Activated naive CD4-positive, alpha-beta T cell treated with anti-CD3 and anti-CD28 coated beads, Interleukin-2, amount 50 U/mL, for 16 hours (primary cell): ENCODE data around the gene PGAP3.

Experiments
- DNase-seq: peaks from one replicate; pipeline ENCODE4 v3.0.0-alpha.2; 2020

Gene PGAP3

DNA sequence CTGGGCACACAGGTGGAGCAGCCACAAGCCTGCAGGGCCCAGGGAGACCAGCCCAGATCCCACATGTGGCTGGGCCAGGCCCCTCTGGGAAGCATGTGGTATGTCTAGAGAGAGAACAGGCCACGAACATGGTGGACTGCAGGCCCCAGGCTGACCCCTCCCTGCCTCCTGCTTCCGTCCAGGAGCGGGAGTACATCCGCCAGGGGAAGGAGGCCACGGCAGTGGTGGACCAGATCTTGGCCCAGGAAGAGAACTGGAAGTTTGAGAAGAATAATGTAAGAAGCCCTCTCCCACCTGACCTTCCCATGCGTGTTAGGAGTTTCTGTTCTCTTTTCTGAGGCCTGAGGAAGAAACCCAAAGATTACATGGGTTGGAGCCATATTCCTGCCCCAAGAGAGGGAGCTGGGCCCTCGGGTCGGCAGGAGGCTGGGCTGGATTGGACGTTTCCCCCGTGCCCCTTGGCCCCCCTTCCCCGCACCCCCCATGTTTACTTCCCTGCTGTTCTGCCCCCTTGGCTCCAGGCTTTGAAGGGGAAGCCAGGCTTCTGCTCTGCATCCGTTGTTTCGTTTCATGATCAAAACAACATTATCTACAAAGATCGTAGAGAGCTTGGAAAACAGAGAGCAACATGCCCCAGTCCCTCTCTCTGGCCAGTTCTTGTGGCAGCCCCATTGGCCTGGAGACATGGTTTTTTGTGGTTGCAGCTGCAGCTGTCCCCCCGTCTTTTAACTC lies 28.4 kb downstream of the PGAP3 start:
- DNase-seq: no peak

DNA sequence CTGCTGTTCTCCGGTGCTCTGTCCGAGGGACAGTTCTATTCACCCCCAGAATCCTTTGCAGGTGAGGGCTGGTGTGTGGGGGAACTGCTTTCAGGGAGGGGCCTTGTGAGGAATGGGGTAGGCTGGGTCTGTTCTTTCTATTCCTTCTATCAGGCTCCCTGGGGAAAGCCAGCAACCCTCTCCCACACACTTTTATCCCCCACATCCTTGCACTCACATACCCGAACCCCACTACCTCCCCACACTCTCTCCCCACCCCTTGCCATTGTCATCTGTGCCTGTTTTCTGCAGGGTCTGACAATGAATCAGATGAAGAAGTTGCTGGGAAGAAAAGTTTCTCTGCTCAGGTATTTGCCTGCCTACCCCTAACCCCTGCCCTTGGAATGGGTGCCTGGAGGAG lies 29.1 kb downstream of the PGAP3 start:
- DNase-seq: no peak

DNA sequence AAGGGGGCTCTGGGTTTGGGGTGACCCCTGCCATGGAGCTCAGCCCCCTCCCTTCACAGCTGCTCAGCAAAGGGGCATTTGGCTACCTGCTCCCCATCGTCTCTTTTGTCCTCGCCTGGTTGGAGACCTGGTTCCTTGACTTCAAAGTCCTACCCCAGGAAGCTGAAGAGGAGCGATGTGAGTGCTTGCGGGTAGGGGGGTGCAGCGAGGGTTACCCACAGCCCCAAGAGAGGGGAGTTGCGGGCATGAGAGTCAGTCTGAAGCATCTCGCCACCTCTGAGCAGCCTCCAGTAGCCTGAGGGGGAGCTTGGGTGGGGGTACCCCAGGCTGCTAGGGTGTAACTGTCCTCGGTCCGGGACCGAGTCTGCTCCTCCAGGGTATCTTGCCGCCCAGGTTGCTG lies 29.5 kb downstream of the PGAP3 start:
- no peak for DNase-seq

DNA sequence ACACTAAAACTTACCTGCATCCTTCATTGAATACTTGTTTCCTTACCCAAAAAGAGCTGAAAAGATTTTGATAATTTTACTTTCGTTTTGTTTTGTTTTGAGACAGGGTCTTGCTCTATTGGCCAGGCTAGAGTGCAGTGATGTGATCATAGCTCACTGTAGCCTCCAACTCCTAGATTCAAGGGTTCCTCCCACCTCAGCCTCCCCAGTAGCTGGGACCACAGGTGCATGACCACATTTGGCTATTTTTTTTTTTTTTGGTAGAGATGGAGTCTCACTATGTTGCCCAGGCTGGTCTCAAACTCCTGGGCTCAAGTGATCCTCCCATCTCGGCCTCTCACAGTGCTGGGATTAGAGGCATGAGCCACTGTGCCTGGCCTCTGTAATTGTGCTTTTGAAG lies 32.8 kb downstream of the PGAP3 start:
- DNase-seq: no peak

GRCh38 chr17:39653662-39654331 lies 34.1 kb downstream of the PGAP3 start:
- DNase-seq: peak; percentile 81

GRCh38 chr17:39653316-39653661 lies 34.6 kb downstream of the PGAP3 start:
- DNase-seq: no peak

- no peak for DNase-seq
Observed at GRCh38 chr17:39652587-39653315, 35.1 kb downstream of the PGAP3 start.

DNA sequence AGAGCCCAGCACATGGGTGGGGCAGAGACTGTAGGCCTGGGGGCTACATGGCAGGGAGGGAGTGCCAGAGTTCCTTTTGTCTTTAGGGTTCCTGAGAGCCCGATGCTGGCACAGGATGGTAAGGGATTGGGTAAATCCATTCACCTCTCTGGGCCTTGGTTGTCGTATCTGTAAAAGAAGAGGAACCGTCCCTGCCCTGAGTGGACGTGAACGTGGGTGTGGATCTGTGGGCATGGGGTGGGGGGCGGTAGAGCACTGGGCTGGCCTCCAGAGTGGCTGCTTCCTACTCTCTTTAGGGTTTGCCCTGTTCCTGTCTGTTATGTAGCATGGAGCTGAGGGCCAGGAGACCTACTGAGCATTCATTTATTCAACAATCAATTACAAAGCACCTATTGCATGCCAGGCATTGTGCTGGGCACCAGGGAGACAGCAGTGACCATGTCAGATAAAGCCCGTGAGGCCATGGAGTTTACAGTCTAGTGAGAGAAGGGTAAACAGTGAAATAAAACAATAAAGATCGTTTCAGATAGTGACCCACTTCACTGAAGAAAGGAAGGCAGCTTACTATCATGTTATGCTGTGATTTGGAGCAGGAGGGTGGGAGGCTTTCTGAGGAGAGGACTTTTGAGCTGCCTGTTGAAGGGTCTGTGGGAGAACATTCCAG lies 35.8 kb downstream of the PGAP3 start:
- no peak for DNase-seq

DNA sequence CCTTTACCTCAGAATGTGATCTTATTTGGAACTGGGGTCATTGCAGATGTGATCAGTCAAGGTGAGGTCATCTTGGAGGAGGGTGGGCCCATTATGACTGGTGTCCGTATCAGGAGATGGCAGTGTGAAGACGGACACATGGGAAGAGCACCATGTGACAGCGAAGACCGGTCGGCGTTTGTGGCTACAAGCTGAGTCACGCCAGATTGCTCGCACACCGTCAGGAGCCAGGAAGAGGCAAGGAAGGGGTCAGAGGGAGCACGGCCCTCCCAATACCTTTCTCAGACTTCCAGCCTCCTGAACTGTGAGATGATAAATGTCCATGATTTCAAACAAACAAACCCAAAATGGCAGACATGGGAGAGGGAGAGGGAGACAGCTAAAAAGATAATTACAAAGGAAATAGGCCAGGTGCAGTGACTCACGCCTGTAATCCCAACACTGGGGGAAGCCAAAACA lies 37.7 kb downstream of the PGAP3 start:
- DNase-seq: no peak

DNA sequence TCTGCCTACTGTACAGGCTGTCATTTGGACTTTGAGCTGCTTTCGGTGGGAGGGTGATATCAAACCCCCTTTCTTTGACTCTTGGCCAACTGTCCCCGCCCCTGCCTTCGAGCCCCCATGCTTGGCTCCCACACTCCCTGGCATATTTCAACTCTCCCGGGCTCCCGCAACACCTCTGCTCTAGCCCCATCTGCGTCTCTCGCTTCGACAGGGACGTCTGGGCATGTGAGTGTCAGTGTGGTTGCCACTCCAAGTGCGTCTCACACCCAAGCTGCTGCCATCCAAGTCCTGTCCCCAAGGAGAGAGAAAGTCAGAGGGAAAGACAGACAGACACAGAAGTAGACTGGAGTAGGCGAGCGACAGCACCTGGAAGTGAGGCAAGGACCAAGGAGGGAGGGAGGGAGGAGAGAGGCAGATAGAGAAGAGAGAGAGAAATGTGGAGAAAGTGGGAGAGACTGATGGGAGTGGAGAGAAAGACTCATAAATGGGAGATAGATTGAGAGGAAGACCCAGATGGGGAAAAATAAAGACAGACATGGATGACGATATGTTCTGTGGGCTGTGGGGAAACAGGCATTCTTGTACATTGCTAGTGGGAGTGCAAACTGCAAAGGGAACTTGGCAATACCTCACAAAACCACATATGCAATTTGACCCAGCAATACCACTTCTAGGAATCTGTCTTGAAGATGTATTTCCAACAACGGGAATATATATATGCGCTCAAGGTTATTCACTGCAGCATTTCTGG lies 39.1 kb downstream of the PGAP3 start:
- DNase-seq: no peak

GRCh38 chr17:39647256-39647655 lies 40.6 kb downstream of the PGAP3 start:
- no peak for DNase-seq

- no peak for DNase-seq
Observed at GRCh38 chr17:39643271-39643670, 44.6 kb downstream of the PGAP3 start.

DNA sequence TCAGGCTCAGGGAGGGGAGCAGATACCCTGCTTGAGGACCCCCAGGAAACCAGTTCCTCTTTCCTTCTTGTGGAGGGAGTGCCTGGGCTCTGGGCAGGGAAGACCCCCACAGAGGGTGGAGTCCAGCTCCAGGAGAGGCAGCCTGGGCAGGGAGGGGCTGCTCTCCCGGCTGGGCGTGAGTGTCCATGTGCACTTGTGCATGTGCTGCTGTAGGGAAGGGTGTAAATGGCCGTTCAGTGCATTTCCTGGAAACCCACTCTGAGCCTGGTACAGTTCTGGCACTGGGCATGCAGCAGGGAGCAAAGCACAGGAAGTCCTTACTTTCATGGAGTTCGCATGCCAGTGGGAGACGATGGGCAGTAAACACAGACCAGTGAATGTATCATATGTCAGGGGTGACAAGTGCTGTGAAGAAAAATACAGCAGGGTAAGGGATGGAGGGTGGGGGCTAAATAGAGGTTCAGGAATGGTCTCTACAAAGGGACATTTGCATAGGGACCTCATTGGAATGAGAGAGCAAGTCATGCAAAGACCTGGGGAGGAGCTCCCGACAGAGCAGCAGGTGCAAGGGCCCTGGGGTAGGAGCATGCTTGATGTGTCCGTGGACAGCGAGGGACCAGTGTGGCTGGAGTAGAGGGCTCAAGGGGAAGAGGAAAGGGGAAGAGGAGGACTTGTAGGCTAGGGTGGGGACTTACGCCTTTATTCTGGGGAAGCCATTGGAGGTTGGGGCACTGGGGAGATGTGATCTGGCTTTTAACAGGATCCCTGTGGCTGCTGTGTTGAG lies 45.4 kb downstream of the PGAP3 start:
- no peak for DNase-seq

DNA sequence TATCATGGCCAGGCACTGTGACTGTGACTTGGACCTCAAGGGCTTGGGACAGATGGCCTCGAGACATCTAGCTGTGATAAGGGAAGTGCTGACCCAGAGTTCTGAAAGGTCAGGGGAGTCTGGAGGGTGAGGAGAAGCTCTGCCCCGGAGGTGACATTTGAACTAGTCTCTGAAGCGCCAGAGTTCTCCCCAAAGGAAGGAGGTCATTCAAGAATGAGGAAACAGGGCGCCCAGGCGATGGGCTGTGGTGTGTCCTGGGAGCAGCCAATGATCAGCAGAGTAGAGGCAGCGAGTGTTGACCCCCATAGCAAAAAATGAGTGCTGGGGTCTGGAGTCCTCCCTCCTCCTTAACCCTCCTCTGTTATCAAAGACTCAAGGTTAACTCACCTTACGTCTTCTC lies 46.0 kb downstream of the PGAP3 start:
- DNase-seq: no peak

GRCh38 chr17:39641097-39641496 lies 46.8 kb downstream of the PGAP3 start:
- no peak for DNase-seq

DNA sequence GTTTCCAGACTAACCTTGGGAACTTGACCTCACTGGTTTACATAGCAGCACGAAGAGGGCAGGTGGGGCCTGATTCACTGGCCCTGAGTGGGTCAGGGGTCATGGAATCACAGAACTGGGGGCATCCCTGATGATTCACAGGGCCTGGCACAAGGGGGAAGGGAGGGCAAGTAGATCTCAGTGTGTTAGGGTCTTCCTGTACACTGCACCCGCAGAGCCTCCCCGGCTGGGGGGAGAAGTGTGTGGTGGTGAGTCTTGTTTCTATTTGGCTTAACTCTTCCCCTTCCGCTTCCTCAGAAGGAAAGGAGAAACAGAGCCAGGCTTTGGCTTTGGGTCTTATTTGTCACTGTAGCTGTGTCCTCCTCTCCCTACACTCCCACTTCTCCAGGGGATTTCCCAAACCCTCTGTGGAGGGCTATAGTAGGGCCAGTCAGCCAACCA lies 47.2 kb downstream of the PGAP3 start:
- no peak for DNase-seq

GRCh38 chr17:39639566-39640458 lies 48.0 kb downstream of the PGAP3 start:
- no peak for DNase-seq

DNA sequence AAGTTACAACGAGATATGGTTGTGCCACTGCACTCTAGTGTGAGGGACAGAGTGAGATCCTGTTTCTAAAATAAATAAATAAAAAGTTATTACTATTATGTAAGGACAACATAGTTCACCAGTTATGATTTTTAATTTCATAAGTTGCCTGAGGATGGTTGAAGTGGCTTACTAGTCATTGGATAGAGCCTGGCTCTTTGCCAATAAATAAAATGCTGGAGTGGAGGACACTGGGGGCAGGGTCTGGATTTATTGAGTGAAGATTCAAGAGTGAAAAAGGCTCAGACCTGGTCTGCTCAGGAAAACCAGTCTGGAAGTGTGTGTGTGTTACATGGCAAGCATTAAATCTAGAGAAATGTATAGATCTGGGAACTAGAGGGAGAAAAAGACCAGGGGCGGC lies 48.8 kb downstream of the PGAP3 start:
- DNase-seq: no peak

DNA sequence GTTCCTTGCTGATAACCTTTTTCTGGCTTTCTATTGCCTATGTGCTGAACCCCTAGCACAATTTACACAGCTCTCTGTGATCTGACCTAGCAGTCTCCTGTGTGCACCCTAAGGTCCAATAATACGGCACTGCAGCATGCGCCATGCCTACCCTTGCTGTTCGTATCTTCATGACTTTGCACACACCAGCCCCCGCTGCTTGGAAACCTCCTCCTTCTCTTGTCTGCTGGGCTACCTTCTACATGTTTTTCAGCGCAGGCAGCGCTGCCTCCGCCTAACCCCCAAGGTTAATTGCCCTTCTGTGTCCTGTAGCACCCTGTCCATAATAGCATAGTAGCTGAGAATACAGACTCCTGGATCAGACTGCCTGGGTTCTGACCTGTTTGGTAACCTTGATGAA lies 49.5 kb downstream of the PGAP3 start:
- no peak for DNase-seq

DNA sequence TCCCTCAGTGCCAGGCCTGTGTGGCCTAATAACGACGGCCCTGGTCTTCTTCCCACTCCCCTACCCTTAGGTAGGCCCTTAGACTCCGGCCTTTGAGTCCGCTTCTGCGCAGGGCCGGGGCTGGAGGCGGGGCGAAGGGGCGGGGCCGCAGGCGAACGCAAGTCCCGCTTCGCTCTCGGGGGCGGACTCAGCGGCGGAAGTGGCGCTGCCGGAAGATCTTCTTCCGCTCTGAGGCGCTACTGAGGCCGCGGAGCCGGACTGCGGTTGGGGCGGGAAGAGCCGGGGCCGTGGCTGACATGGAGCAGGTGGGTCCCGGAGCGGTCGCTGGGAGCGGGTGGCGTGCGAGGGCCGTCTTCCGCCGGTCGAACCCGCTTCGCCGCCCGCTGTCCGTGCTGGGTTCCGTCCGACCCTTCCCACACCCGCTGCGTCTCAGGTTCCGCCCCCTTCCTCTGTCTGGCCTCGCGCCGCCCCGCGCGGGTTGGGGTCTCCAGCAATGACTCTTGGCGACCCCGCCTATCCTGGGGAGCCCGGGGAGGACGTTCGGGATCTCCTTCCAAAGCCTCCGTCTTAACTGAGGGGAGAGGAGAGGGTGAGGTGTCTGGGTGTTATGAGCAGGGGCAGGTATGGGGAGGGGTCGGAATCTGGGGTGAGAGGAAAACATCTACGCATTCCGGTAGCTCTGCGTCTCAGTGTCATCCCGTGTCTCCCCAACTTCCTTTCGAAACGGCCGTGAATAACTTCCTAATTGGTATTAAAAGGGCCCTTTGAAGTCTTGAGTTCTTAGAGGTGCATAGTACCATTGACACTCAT lies 50.7 kb downstream of the PGAP3 start, which contains the start of gene STARD3:
STARD3 (plus strand) TSS at position 218 of the 810 bp plus-strand sequence. CDS start 16,388 bp downstream, outside the sequence.
- DNase-seq: peak; percentile 94
